Smooth muscle cell (in vitro differentiated cells): ENCODE results near the gene NOX4. TPM values are rescaled to one million over a fixed set of nuclear protein-coding genes. Genes with fewer than 3 reads are reported as not detected.
"Not testable (repeated sequence)": the region's sequence is repeated elsewhere in the genome, so short reads cannot be mapped to it uniquely, and the experiment has no call there.

ENCODE experiments used
- DNase-seq: peaks from one replicate; lab custom pipeline; 2025; ENCODE audit not compliant: unreplicated experiment; lab: John Stamatoyannopoulos, UW
- H2AFZ ChIP-seq: fragments of 200-600 bp; sonication (generic); 2 replicates; pipeline ENCODE4 v1.6.0; 2016; ENCODE audit warnings: antibody characterized with exemption, low read depth, mild to moderate bottlenecking
- H3F3A ChIP-seq: fragments of 200-600 bp; sonication (generic); 2 replicates; pipeline ENCODE4 v1.6.0; 2017; ENCODE audit warnings: antibody characterized with exemption, low read depth
- H3K27ac ChIP-seq: fragments of 200-600 bp; sonication (generic); 2 replicates; pipeline ENCODE4 v1.5.1; 2016; ENCODE audit warnings: low read depth, mild to moderate bottlenecking
- H3K27me3 ChIP-seq: fragments of 200-600 bp; sonication (generic); 2 replicates; pipeline ENCODE4 v1.6.1; 2016; ENCODE audit warnings: low read depth, mild to moderate bottlenecking
- H3K36me3 ChIP-seq: fragments of 200-600 bp; sonication (generic); 2 replicates; pipeline ENCODE4 v1.5.1; 2016; ENCODE audit warnings: low read depth
- H3K4me1 ChIP-seq: fragments of 200-600 bp; sonication (generic); 2 replicates; pipeline ENCODE4 v1.5.1; 2016; ENCODE audit warnings: low read depth
- H3K4me2 ChIP-seq: fragments of 200-600 bp; sonication (generic); 2 replicates; pipeline ENCODE4 v1.6.0; 2016; ENCODE audit warnings: mild to moderate bottlenecking
- H3K4me3 ChIP-seq: fragments of 200-600 bp; sonication (generic); 2 replicates; pipeline ENCODE4 v1.5.1; 2016; ENCODE audit warnings: mild to moderate bottlenecking
- H3K79me2 ChIP-seq: fragments of 200-600 bp; sonication (generic); 2 replicates; pipeline ENCODE4 v1.6.0; 2016; ENCODE audit warnings: low read depth, mild to moderate bottlenecking
- H3K9ac ChIP-seq: fragments of 200-600 bp; sonication (generic); 2 replicates; pipeline ENCODE4 v1.6.0; 2016; ENCODE audit warnings: low read depth
- H3K9me3 ChIP-seq: fragments of 200-600 bp; sonication (generic); replicated peaks from 2 replicates; pipeline ENCODE4 v1.5.1; 2016; ENCODE audit warnings: low read depth
- H4K20me1 ChIP-seq: fragments of 200-600 bp; sonication (generic); 2 replicates; pipeline ENCODE4 v1.6.0; 2016; ENCODE audit warnings: low read depth
- WGBS: methylation state at CpG from one replicate; pipeline ENCODE4 v1.1.7; 2016; ENCODE audit warnings: low lambda C conversion rate; 5-methylcytosine and 5-hydroxymethylcytosine counted together
- polyA plus RNA-seq: library from polyadenylated mRNA; unstranded; fragments of >200 nt; fragmentation: Nextera tagmentation; extraction: Ambion mirVana; gene quantifications from 2 replicates; pipeline ENCODE4 v1.2.1, GENCODE V29; 2016
- total RNA-seq: library from RNA; depleted of rRNA; stranded (reverse); fragments of >200 nt; gene quantifications from 2 replicates; pipeline ENCODE4 v1.2.3, GENCODE V29; 2014
- TF ChIP-seq, protein P1 (sequence below): fragments of 200-600 bp; sonication (generic); IDR thresholded peaks from 2 replicates; pipeline ENCODE4 v1.5.1; 2017; ENCODE audit warnings: borderline replicate concordance, mild to moderate bottlenecking, antibody characterized with exemption; ENCODE audit not compliant: insufficient read depth, poor library complexity, severe bottlenecking

Gene NOX4
- total and polyA plus RNA-seq, 2 experiments from 2014 or later = 7.3 to 31.9 TPM

GRCh38 chr11:89338073-89338472, 153.1 kb downstream of the NOX4 start:
- WGBS = 84% methylated on average over 2 of the region's 2 CpGs
- DNase-seq, H3F3A ChIP-seq, H3K4me3 ChIP-seq, H3K9ac ChIP-seq, H3K4me2 ChIP-seq, H3K79me2 ChIP-seq, H4K20me1 ChIP-seq, H3K27me3 ChIP-seq, H2AFZ ChIP-seq, H3K9me3 ChIP-seq, H3K36me3 ChIP-seq, H3K27ac ChIP-seq: not testable (repeated sequence)
- peaks cover 12% of the 10 kb centered on the region for H3K4me1 ChIP-seq

- not testable (repeated sequence) for H4K20me1 ChIP-seq, DNase-seq, H3K9ac ChIP-seq, H3K4me1 ChIP-seq, H2AFZ ChIP-seq, H3K79me2 ChIP-seq, H3K36me3 ChIP-seq, H3K27me3 ChIP-seq, H3K27ac ChIP-seq, H3K4me3 ChIP-seq, H3K9me3 ChIP-seq, H3K4me2 ChIP-seq, H3F3A ChIP-seq
- 93% methylated on average over 4 of the region's 4 CpGs for WGBS
These were observed 154.0 kb downstream of the NOX4 start for GRCh38 chr11:89337100-89337650.

- H3K36me3 ChIP-seq, H3K27ac ChIP-seq, H3K9me3 ChIP-seq, H3K27me3 ChIP-seq, H3K4me3 ChIP-seq, H3K4me2 ChIP-seq, H3K79me2 ChIP-seq, H3K4me1 ChIP-seq, DNase-seq, H3K9ac ChIP-seq, H4K20me1 ChIP-seq, H3F3A ChIP-seq: not testable (repeated sequence)
- peak overlapping the region; percentile 89 for H2AFZ ChIP-seq
- TF ChIP-seq, protein P1, sequence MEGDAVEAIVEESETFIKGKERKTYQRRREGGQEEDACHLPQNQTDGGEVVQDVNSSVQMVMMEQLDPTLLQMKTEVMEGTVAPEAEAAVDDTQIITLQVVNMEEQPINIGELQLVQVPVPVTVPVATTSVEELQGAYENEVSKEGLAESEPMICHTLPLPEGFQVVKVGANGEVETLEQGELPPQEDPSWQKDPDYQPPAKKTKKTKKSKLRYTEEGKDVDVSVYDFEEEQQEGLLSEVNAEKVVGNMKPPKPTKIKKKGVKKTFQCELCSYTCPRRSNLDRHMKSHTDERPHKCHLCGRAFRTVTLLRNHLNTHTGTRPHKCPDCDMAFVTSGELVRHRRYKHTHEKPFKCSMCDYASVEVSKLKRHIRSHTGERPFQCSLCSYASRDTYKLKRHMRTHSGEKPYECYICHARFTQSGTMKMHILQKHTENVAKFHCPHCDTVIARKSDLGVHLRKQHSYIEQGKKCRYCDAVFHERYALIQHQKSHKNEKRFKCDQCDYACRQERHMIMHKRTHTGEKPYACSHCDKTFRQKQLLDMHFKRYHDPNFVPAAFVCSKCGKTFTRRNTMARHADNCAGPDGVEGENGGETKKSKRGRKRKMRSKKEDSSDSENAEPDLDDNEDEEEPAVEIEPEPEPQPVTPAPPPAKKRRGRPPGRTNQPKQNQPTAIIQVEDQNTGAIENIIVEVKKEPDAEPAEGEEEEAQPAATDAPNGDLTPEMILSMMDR = peak; percentile 51
- WGBS = 60% methylated on average over 1 of the region's 1 CpG
These were observed 157.5 kb downstream of the NOX4 start for GRCh38 chr11:89333704-89334103.

- H3K36me3 ChIP-seq, H3K27ac ChIP-seq, H3K79me2 ChIP-seq, H2AFZ ChIP-seq, H3K4me3 ChIP-seq, DNase-seq, H4K20me1 ChIP-seq, H3K9ac ChIP-seq, H3K27me3 ChIP-seq, H3F3A ChIP-seq, H3K4me1 ChIP-seq, H3K4me2 ChIP-seq, H3K9me3 ChIP-seq: not testable (repeated sequence)
- 55% methylated on average over 4 of the region's 4 CpGs for WGBS
These were observed 159.2 kb downstream of the NOX4 start for GRCh38 chr11:89331940-89332339.

GRCh38 chr11:89327885-89328284, 163.3 kb downstream of the NOX4 start:
- no peak for DNase-seq
- Histone ChIP-seq H3K9ac (no peak overlapping the region), H3K9me3 (no peaks in the 10 kb centered on the region), H3K27me3 (no peaks in the 10 kb centered on the region), H4K20me1 (no peaks in the 10 kb centered on the region), H3F3A (no peaks in the 10 kb centered on the region), H3K4me1 (no peaks in the 10 kb centered on the region), H3K4me2 (peak overlapping the region; percentile 9), H3K4me3 (no peak overlapping the region), H3K36me3 (no peaks in the 10 kb centered on the region), H2AFZ (peak overlapping the region; percentile 63), H3K27ac (peak overlapping the region; percentile 63), H3K79me2 (no peaks in the 10 kb centered on the region)
- 55% methylated on average over 5 of the region's 5 CpGs for WGBS
- TF ChIP-seq, protein P1 = no peak
